SK-N-SH (cell line): ENCODE measurements around the gene COX5A. TPM values are rescaled to one million over a fixed set of nuclear protein-coding genes. Genes with fewer than 3 reads are reported as not detected.

ENCODE experiments used
- CTCF ChIA-PET: fragments of 300-600, 350-600 bp; formaldehyde crosslinking; extraction: SDS; loops from one replicate; lab custom pipeline; 2021; lab: Yijun Ruan, JAX
- POLR2A ChIA-PET: fragments of 350-600 bp; sonication (Branson Sonifier 250); formaldehyde crosslinking; extraction: SDS; loops from one replicate; lab custom pipeline; 2020; ENCODE audit warnings: antibody characterized with exemption, inconsistent platforms; lab: Yijun Ruan, JAX
- DNase-seq: peaks from one replicate; pipeline ENCODE4 v3.0.0; 2012
- H2AFZ ChIP-seq: fragments of 200-600 bp; sonication (generic); 2 replicates; pipeline ENCODE4 v1.8.1; 2016; ENCODE audit warnings: antibody characterized with exemption, mild to moderate bottlenecking, low read depth
- H3F3A ChIP-seq: fragments of 200-600 bp; sonication (generic); replicated peaks from 2 replicates; pipeline ENCODE3; 2016; ENCODE audit warnings: antibody characterized with exemption, mild to moderate bottlenecking; ENCODE audit not compliant: insufficient read depth
- H3K27ac ChIP-seq, 2 experiments: fragments of 200-500 bp in 1 of 2; fragments of 200-600 bp in 1 of 2; sonication (Bioruptor generic) in 1 of 2; sonication (generic), shearing (Covaris generic) in 1 of 2; 2 replicates each; pipeline versions ENCODE4 v1.5.1 to v1.6.1; 2014 to 2016; ENCODE audit warnings: low read depth in 2 of 2, inconsistent platforms in 1 of 2, low read length in 1 of 2, mild to moderate bottlenecking in 1 of 2, mixed read lengths in 1 of 2
- H3K27me3 ChIP-seq: fragments of 200-600 bp; sonication (generic), shearing (Covaris generic); 2 replicates; pipeline ENCODE4 v1.6.1; 2016; ENCODE audit warnings: mixed run types; ENCODE audit not compliant: insufficient read depth
- H3K36me3 ChIP-seq, 2 experiments: fragments of 200-500 bp in 1 of 2; fragments of 200-600 bp in 1 of 2; sonication (Bioruptor generic) in 1 of 2; sonication (generic) in 1 of 2; replicated peaks in 1 of 2; 2 replicates each; pipeline versions ENCODE3 to v1.5.1; 2014 to 2016; ENCODE audit warnings: low read length in 1 of 2, mild to moderate bottlenecking in 1 of 2; ENCODE audit not compliant: insufficient read depth in 2 of 2, control insufficient read depth in 1 of 2
- H3K4me1 ChIP-seq, 2 experiments: fragments of 200-500 bp in 1 of 2; fragments of 200-600 bp in 1 of 2; sonication (Bioruptor generic) in 1 of 2; sonication (generic), shearing (Covaris generic) in 1 of 2; 2 replicates each; pipeline versions ENCODE4 v1.5.1 to v1.6.1; 2014 to 2016; ENCODE audit warnings: low read depth in 1 of 2, low read length in 1 of 2, mixed run types in 1 of 2; ENCODE audit not compliant: insufficient read depth in 2 of 2, control insufficient read depth in 1 of 2
- H3K4me2 ChIP-seq: fragments of 200-600 bp; sonication (generic), shearing (Covaris generic); 2 replicates; pipeline ENCODE4 v1.6.1; 2017; ENCODE audit warnings: mixed run types
- H3K4me3 ChIP-seq, 2 experiments: fragments of 200-500 bp in 1 of 2; fragments of 200-600 bp in 1 of 2; sonication (Bioruptor generic) in 1 of 2; sonication (generic), shearing (Covaris generic) in 1 of 2; 2 replicates each; pipeline versions ENCODE4 v1.5.1 to v1.8.1; 2014 to 2016; ENCODE audit warnings: low read depth in 2 of 2, inconsistent platforms in 1 of 2, low read length in 1 of 2, mild to moderate bottlenecking in 1 of 2, mixed read lengths in 1 of 2, moderate library complexity in 1 of 2
- H3K79me2 ChIP-seq: fragments of 200-600 bp; sonication (generic); 2 replicates; pipeline ENCODE4 v1.8.1; 2017; ENCODE audit warnings: mild to moderate bottlenecking; ENCODE audit not compliant: insufficient read depth
- H3K9ac ChIP-seq: fragments of 200-600 bp; sonication (generic); 2 replicates; pipeline ENCODE4 v1.6.1; 2017; ENCODE audit warnings: mixed run types
- H3K9me2 ChIP-seq: fragments of 200-600 bp; sonication (generic); 2 replicates; pipeline ENCODE4 v1.6.1; 2017; ENCODE audit warnings: mixed run types
- H3K9me3 ChIP-seq: fragments of 200-600 bp; sonication (generic); 2 replicates; pipeline ENCODE4 v1.6.1; 2017; ENCODE audit warnings: mixed run types, mild to moderate bottlenecking, moderate library complexity
- H4K20me1 ChIP-seq: fragments of 200-600 bp; sonication (generic); 2 replicates; pipeline ENCODE4 v1.6.1; 2017; ENCODE audit warnings: mild to moderate bottlenecking, mixed run types; ENCODE audit not compliant: insufficient read depth
- CHD2 ChIP-seq: fragments of 150-350 bp; IDR thresholded peaks from 2 replicates; pipeline ENCODE4 v1.6.1; 2018; ENCODE audit warnings: low read length; ENCODE audit not compliant: partially characterized antibody
- CTCF ChIP-seq: fragments of 200-600 bp; sonication (generic); IDR thresholded peaks from 2 replicates; pipeline ENCODE4 v1.6.1; 2017; ENCODE audit warnings: antibody characterized with exemption, mild to moderate bottlenecking, moderate library complexity
- EP300 ChIP-seq, 2 experiments: IDR thresholded peaks; 2 replicates each; pipeline versions ENCODE4 v1.4.0 to v1.6.1; 2012; ENCODE audit warnings: borderline replicate concordance in 1 of 2, low read depth in 1 of 2, low read length in 1 of 2
- GABPA ChIP-seq: IDR thresholded peaks from 2 replicates; pipeline ENCODE4 v1.4.0; 2012; ENCODE audit warnings: low read depth, mild to moderate bottlenecking
- GATA2 ChIP-seq: sonication (generic); formaldehyde crosslinking; IDR thresholded peaks from 2 replicates; pipeline ENCODE4 v1.5.0; 2020; ENCODE audit warnings: mild to moderate bottlenecking, missing genetic modification reagents
- JUND ChIP-seq: IDR thresholded peaks from 2 replicates; pipeline ENCODE4 v1.4.0; 2012
- MEF2A ChIP-seq: IDR thresholded peaks from 2 replicates; pipeline ENCODE4 v1.4.0; 2012; ENCODE audit warnings: low read depth, borderline replicate concordance
- RCOR1 ChIP-seq: fragments of 150-350 bp; IDR thresholded peaks from 2 replicates; pipeline ENCODE4 v1.6.1; 2017; ENCODE audit warnings: antibody characterized with exemption, low read length
- REST ChIP-seq: IDR thresholded peaks from 2 replicates; pipeline ENCODE4 v1.6.1; 2012; ENCODE audit warnings: mild to moderate bottlenecking, low read depth, low read length, moderate library complexity
- RFX5 ChIP-seq: IDR thresholded peaks from 2 replicates; pipeline ENCODE4 v1.6.1; 2012; ENCODE audit warnings: mild to moderate bottlenecking, improper control_type of control experiment, low read length
- RXRA ChIP-seq: IDR thresholded peaks from 2 replicates; pipeline ENCODE4 v1.4.0; 2012; ENCODE audit warnings: low read depth, mild to moderate bottlenecking, borderline replicate concordance
- TAF1 ChIP-seq: IDR thresholded peaks from 2 replicates; pipeline ENCODE4 v1.6.1; 2012; ENCODE audit warnings: low read depth, mild to moderate bottlenecking, low read length, moderate library complexity, borderline replicate concordance
- TEAD4 ChIP-seq: IDR thresholded peaks from 2 replicates; pipeline ENCODE4 v1.4.0; 2012; ENCODE audit warnings: mild to moderate bottlenecking, borderline replicate concordance; ENCODE audit not compliant: insufficient read depth
- WGBS: methylation state at CpG from one replicate; pipeline ENCODE4 v1.1.6; 2017; ENCODE audit warnings: low lambda C conversion rate; 5-methylcytosine and 5-hydroxymethylcytosine counted together
- polyA plus RNA-seq, 3 experiments: library from polyadenylated mRNA; depleted of rRNA; stranded (reverse); fragments of >200 nt; gene quantifications; 2 replicates each; pipeline ENCODE4 v1.2.3, GENCODE V29; 2012
- TF ChIP-seq, protein P1 (sequence below): IDR thresholded peaks from 2 replicates; pipeline ENCODE4 v1.4.0; 2012; ENCODE audit warnings: low read depth
- TF ChIP-seq, protein P2 (sequence below): IDR thresholded peaks from 2 replicates; pipeline ENCODE4 v1.4.0; 2012; ENCODE audit warnings: low read depth, borderline replicate concordance

The COX5A gene
- polyA plus RNA-seq, 1 of the 3 experiments (the other 2 are of a cell fraction): 158 TPM

DNA sequence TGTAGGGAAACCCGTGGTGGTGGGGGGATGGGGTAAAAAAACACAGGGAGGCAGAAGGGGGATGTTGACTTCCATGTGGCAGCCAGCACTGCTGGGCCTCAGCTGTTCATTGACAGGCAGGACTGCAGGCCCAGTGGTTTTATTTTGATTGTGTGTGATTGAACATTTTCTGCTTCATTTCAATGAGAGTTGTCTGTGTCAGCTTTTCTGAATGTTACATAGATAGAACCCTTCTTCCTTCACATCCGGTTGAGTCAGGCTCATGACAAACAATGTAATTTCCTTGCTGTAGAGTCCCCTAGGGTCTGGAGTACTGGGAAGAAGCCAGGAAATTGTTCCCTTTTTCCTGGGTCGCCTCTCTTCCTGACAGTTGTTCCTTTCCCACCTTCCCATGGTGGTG lies 26.9 kb upstream of the COX5A start:
- H3K4me3 ChIP-seq: no peak overlapping the region
- H3K9ac ChIP-seq: no peak overlapping the region
- H3K4me1 ChIP-seq: peaks cover 7 to 13% of the 10 kb centered on the region in 2 experiments; a peak in 2 of 4 replicates
- peak overlapping the region; percentile 17; the same call in 1 of the 2 replicates for H3K4me2 ChIP-seq
- CTCF ChIA-PET: interaction anchor here (1.5 to 2.4 kb wide), 2 partner anchors 23 to 30 kb away, joined by 3 to 9 read pairs; no protein-coding TSS in a partner anchor
- WGBS: 21% methylated on average over 3 of the region's 3 CpGs
- no peaks in the 10 kb centered on the region for H3K9me2 ChIP-seq
- H3K79me2 ChIP-seq: no peaks in the 10 kb centered on the region
- 0 out of 2 replicates have a peak overlapping the region, but pooled peaks have one; percentile 41 for H2AFZ ChIP-seq
- TF ChIP-seq RCOR1 (no peak), CTCF (no peak), REST (no peak), RXRA (no peak), JUND (no peak), TEAD4 (no peak), GATA2 (CRISPR knock-in tag) (no peak), CHD2 (no peak)
- TF ChIP-seq, protein P1, sequence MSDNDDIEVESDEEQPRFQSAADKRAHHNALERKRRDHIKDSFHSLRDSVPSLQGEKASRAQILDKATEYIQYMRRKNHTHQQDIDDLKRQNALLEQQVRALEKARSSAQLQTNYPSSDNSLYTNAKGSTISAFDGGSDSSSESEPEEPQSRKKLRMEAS: no peak
- no peaks in the 10 kb centered on the region for H3K27me3 ChIP-seq
- no peaks in the 10 kb centered on the region for H3K9me3 ChIP-seq
- POLR2A ChIA-PET: no interaction called here
- no peak for DNase-seq
- H4K20me1 ChIP-seq: no peaks in the 10 kb centered on the region
- no peaks in the 10 kb centered on the region for H3K36me3 ChIP-seq
- peak overlapping the region in 1 of 2 experiments; percentile 22; a peak in 3 of 4 replicates for H3K27ac ChIP-seq
- peaks cover 5% of the 10 kb centered on the region for H3F3A ChIP-seq

DNA sequence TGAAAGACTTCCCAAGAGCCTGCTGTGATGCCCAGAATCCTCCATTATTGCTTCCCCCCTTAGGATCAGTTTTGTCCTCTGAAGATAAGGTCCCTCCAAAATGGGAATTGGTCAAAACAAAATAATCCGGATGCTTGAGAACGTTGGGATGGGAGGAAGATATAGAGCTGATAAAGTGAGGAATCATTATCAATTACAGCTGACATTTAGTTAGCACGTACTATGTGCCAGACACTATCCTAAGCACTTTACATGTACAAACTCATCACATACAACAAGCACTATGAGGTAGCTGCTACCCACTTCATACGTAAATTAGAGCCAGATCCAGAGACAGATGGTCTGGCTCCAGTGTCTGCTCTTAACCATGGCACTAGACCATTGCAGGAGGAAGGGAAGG lies 25.3 kb upstream of the COX5A start:
- DNase-seq: no peak
- Histone ChIP-seq H2AFZ (no peak overlapping the region), H3K27me3 (no peaks in the 10 kb centered on the region; the same call in 1 of the 2 replicates), H4K20me1 (no peaks in the 10 kb centered on the region), H3K9me2 (no peaks in the 10 kb centered on the region), H3K9ac (no peak overlapping the region), H3K4me1 (peaks cover 7 to 16% of the 10 kb centered on the region in 2 experiments; a peak in 2 of 4 replicates), H3K79me2 (no peaks in the 10 kb centered on the region), H3K9me3 (no peaks in the 10 kb centered on the region), H3K4me3 (no peak overlapping the region), H3K4me2 (no peak overlapping the region), H3K36me3 (no peaks in the 10 kb centered on the region), H3F3A (peaks cover 5% of the 10 kb centered on the region), H3K27ac (peak overlapping the region in 1 of 2 experiments; percentile 29; a peak in 1 of 4 replicates)
- POLR2A ChIA-PET: interaction anchor here (1.1 kb wide), 2 partner anchors 10 to 32 kb away, joined by 3 read pairs; partner anchors contain the start of gene SCAMP5
- CTCF ChIA-PET: interaction anchor here (0.9 to 2.4 kb wide), 4 partner anchors 10 to 25 kb away, joined by 3 to 9 read pairs (median 4); no protein-coding TSS in a partner anchor
- WGBS: 67% methylated on average over 4 of the region's 4 CpGs
- TF ChIP-seq GABPA (no peak), JUND (no peak), MEF2A (no peak), TAF1 (no peak), GATA2 (CRISPR knock-in tag) (no peak), REST (no peak), RFX5 (no peak), TEAD4 (no peak), EP300 (IDR thresholded peaks at IDR 0.05; ENCODE audit: borderline replicate concordance in 1 of 2, low read depth in 1 of 2, low read length in 1 of 2) (no peak)
- TF ChIP-seq, protein P2, sequence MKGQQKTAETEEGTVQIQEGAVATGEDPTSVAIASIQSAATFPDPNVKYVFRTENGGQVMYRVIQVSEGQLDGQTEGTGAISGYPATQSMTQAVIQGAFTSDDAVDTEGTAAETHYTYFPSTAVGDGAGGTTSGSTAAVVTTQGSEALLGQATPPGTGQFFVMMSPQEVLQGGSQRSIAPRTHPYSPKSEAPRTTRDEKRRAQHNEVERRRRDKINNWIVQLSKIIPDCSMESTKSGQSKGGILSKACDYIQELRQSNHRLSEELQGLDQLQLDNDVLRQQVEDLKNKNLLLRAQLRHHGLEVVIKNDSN: no peak
- TF ChIP-seq, protein P1: no peak
